ENCODE data around the gene IP6K3.

The IP6K3 gene

GRCh38 chr6:33758815-33759216 lies 12.1 kb upstream of the IP6K3 start:
- DNase-seq, result no peak

GRCh38 chr6:33757906-33758305 lies 11.2 kb upstream of the IP6K3 start:
- DNase-seq, result no peak

GRCh38 chr6:33757113-33757512 lies 10.4 kb upstream of the IP6K3 start:
- no peak for DNase-seq

GRCh38 chr6:33756211-33756954 lies 9.7 kb upstream of the IP6K3 start:
- DNase-seq, result no peak

- no peak for DNase-seq
Measured at GRCh38 chr6:33755070-33755869, 8.6 kb upstream of the IP6K3 start.

- no peak for DNase-seq
Measured at GRCh38 chr6:33754222-33754621, 7.5 kb upstream of the IP6K3 start.

- no peak for DNase-seq
Measured at GRCh38 chr6:33752646-33753015, 5.9 kb upstream of the IP6K3 start.

GRCh38 chr6:33751771-33752645 lies 5.3 kb upstream of the IP6K3 start:
- no peak for DNase-seq

- DNase-seq, result no peak
Measured at GRCh38 chr6:33750244-33750991, 3.7 kb upstream of the IP6K3 start.

- no peak for DNase-seq
Measured at GRCh38 chr6:33749401-33749800, 2.7 kb upstream of the IP6K3 start.

- DNase-seq, result no peak
Measured at GRCh38 chr6:33748841-33749240, 2.1 kb upstream of the IP6K3 start.

GRCh38 chr6:33747823-33748222 lies 1.1 kb upstream of the IP6K3 start:
- no peak for DNase-seq

GRCh38 chr6:33746036-33746600 lies 587 bp downstream of the IP6K3 start:
- DNase-seq, result peak; percentile 68

- no peak for DNase-seq
Measured at GRCh38 chr6:33745548-33745947, 1.2 kb downstream of the IP6K3 start.

GRCh38 chr6:33744895-33745546 lies 1.7 kb downstream of the IP6K3 start:
- no peak for DNase-seq

GRCh38 chr6:33744001-33744848 lies 2.5 kb downstream of the IP6K3 start:
- DNase-seq, result peak; percentile 80

GRCh38 chr6:33742837-33743236 lies 3.9 kb downstream of the IP6K3 start:
- DNase-seq, result no peak

GRCh38 chr6:33742092-33742491 lies 4.6 kb downstream of the IP6K3 start:
- no peak for DNase-seq

GRCh38 chr6:33740794-33741193 lies 5.9 kb downstream of the IP6K3 start:
- DNase-seq, result no peak

- no peak for DNase-seq
Measured at GRCh38 chr6:33740204-33740608, 6.5 kb downstream of the IP6K3 start.

GRCh38 chr6:33739571-33739970 lies 7.1 kb downstream of the IP6K3 start:
- no peak for DNase-seq
